ENCODE measurements around the gene JARID2.

Gene JARID2

DNA sequence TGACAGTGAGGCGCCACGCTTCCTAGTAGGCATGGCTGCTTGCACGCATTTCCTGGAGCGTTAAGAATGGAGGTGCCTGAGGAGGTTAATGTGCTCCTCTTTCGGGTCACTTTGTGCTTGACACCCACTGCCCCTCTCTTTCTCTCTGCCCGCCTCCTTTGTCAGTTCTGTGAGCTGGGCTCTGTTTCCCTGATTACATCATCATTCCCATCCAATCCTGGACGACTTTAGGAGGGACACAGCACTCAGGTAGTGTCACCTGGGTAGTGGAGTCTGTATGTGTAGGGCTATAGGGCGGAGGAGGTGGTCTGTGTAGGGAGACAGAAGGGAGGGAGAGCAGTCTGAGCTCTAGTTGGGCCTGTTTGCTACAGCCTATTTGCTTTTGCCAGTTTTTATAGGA, 136.8 kb downstream of the JARID2 start:
- no peak for DNase-seq

DNA sequence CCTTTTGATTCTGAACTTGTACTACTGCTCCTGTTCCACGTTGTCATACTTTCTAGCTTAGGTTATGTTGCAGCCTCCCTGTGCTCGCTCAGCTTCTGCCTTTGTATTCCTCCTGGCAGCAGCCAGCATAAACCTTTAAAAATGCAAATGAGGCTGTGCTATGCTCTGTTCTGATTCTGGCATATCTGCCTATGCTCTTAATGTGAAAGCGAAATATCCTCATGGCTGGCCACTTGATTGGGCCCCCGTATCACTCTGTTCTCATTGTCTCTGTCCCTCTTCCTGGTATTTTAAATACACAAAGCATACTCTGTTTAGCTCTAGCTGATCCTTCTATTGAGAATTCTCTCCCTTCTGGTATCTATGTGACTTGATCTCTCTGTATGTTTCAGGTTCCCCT, 139.0 kb downstream of the JARID2 start:
- DNase-seq: no peak

DNA sequence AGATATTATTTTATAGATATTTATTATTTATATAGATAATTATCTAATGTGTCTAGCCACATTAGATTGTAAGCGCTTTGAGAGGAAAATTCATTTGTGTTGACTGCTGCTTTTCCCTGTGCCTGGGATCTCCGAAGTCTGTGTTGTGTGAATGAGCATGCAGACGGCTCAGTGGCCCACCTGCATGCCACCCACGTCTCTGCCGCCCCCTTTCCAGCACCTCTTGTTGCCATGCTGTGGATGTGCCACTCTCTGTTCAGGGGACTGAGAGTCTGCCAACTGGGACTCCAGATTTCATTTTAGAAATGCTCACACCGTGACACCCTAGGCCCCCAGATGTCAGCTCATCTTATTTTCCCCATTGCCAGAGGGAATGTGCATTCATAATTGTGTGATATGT, 139.7 kb downstream of the JARID2 start:
- DNase-seq: no peak

DNA sequence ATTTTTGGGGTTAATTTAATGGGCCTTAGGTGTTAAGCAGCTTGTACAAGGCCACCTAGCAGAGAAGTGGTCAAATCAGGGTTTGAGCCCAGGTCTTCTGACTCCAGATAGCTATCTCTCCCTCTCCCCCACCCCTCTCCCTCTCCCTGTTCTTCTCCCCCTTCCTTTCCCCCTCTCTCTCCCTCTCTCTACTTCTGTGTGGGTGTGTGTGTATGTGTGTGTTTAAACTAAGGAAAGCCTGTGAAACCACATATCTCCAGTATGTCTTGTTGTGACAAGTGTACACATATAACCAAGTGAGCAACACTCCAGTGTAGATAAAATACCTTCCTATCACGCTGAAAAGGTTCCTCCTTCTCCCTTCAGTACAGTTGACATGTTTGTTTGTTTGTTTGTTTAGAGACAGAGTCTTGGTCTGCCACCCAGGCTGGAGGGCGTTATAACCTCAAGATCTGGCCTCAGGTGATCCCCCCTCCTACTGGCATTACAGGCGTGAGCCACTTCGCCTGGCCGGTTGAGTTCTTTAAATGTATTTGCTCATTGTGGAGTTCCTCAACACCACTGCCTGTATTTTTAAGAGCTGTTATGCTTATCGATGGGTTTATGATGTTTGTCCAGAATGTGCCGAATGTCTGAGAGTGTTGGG, 140.4 kb downstream of the JARID2 start:
- no peak for DNase-seq

DNA sequence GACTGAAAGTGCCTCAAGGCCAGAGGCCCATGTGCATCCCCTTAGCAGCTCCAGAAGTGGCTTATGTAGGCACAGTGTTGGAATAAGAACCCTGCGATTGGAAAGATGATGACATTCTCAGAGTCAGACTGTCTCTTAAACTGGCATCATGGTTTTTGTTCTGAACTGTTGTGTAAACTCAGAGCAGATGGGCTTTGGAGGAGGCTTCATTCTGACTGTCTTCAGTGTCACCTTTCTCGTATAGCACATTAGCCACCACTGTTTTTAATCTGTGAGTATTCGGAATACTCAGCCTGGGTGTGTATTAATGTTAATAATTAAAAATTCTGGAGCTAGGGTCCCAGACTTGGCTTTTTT, 140.9 kb downstream of the JARID2 start:
- no peak for DNase-seq

DNA sequence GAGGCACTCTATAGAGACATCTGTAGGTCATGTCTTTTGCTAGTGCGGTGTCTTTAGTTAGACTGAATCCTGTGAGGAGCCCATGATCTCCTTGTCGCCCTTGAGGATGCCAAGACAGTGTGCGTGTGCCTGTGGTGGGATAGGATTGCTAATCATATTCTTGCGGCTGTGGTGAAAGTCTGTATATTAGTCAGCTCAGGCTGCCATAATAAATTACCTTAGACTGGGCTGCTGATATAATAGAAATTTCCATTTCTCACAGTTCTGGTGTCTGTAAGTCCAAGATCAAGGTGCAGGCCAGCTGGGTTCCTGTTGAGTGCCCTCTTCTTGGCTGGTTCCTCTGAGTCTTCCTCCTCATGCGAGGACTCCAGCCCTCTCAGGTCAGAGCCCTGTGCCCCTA, 141.2 kb downstream of the JARID2 start:
- no peak for DNase-seq

DNA sequence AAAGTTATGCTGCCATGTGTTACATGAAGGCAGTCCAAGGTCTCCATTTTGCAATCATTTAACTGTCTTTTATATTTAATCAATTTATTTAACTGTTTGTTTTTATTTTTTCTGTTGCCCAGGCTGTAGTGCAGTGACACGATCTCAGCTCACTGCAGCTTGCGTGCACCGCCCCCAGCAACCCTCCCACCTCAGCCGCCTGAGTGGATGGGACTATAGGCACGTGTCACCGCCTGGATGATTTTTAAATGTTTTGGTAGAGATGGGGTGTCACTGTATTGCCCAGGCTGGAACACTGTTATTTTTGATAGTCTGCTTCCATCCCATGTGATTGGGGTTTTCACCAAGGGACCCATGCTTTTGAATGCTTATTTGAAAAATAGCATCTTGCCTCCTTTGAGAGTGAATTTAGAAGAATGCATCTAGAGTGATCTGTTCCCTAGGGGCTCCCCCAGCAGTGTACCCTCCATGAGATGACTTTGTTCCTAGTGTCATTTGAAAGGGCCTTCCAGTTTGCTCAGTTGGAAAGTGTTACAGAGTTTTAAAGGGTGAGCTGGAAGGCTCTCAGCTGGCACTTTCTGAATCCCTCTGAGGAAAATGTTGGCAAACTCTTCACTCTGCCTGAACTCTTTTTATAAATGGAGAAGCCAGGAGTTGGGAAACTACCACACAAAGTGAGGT, 143.4 kb downstream of the JARID2 start:
- DNase-seq: no peak

DNA sequence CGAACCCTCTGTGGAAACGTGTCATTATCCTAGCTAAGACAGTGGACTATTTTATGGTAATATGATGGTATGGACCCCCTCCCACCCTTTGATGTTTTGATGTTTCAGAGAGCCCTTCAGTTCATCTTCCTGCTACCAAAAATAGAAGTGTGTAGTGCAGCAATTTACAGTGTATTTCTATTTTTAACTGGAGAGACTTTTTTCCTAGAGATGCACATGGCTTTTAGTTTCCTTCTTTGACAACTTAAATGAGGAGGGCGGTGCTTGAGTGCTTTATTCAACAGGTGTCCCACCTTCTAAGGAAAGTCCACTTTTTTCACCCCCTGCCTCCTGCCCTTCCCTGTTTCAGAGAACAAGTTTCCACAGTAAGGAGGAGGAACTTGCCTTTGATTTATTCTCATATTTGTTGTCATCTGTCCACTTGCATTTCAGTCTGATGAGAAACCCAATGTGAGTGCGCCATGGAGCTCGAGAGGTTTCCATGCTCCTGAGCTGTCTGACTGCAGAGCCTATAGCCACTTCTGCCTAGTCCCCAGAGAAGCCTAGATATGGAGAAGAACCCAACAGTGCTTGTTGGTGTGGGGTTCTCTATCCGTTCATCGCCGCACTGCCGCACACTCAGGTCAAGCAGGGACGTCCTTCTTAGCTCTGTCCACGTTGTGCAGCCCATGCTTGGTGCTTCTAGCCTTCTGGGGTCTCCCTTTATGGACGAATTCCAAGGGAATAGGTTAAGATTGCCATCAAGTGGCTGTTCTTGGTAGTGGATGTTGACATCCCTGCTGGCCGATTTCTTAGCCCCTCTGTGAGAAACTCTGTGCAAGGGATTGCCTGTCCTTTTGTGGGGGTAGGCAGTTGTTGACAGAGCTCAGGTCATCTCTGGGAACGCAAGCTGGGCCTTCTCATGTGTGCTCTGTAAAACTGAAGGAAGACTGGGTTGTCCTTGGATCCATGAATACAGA, 144.2 kb downstream of the JARID2 start:
- DNase-seq: no peak

DNA sequence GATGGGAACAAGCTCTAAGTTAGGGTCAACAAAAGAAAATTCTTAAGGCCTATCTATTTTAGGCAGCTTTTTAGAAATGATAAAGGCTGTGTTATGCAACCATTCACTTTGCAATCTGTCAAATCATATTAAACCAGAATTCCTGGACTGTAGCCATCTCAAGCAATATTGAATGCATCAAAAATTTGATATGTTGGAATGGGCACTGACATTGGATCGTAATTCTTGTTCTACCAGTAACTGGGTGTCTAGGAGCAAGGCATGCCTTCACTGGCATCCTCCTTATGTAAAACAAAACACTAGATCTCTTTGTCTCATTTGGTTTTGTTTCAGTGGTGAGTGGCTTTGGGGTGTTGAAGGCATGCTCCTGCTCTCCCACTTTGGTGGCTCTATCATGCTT, 145.6 kb downstream of the JARID2 start:
- DNase-seq: no peak

DNA sequence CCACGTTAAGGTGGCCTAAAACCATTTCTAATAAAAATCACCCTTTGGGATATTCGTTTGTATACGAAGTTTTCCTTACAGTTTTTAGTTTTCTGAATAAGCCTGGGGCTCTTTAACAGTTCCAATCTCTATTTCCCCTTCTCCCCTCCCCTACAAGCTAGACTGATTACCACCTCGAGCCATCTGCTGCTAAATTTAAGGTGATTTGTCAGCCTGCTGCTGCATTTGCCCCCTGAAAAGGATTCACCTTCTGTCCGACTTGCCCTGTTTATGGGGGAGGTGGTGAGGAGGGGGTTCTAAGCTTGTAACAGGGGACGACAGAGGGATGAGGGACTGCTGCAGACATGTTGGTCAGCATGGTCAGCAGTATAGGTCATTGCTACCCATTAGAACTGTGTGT, 146.3 kb downstream of the JARID2 start:
- no peak for DNase-seq

DNA sequence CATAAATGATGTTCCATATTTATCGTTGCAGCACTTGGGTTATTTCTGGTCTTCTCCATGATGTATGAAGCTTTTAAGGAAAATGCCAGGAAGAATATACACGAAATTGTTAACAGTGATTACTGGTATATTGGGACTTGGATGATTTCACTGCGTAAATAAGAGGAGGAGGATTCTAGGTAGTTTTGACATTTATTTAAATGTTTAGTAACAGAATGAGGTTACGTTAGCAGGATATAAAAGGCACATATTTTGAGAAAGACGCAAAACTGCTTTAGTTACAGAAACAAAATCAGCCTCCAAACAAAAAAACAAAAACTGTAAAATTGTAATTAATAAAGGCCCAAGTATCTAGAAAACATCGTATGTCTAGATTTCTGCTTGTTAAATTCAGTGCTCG, 147.7 kb downstream of the JARID2 start:
- DNase-seq: no peak

DNA sequence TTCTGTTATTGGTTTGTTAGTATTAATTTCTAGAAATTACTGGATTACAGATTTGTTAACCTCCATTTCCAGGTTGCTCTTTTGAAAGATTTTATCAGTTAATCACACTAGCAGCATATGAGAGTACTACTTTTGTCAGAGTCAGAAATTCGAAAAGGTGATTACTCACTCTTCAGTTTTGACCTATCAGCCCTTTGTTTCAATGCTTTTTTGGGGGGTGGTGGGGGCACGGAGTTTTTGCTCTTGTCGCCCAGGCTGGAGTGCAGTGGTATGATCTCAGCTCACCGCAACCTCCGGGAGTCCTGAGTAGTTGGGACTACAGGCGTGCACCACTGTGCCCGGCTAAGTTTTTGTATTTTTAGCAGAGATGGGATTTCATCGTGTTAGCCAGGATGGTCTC, 149.2 kb downstream of the JARID2 start:
- no peak for DNase-seq

DNA sequence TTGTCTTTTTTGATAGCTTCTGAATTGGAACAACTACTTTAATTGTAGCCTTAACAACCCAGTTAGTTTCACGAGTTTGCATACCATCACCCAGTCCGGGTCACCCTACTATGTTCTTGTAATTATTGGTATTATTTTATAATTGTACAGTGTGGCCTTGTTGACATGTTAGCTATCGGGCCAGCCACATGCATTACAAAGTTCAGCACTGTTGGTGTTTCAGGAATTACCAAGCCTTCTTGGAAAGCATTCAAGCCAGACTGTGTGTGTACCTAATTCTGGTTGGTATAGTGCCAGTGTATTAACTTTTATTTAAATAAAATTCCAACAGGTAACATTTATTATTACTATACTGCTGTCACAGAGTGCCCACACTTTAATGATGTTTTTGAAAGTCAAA, 150.9 kb downstream of the JARID2 start:
- DNase-seq: no peak

DNA sequence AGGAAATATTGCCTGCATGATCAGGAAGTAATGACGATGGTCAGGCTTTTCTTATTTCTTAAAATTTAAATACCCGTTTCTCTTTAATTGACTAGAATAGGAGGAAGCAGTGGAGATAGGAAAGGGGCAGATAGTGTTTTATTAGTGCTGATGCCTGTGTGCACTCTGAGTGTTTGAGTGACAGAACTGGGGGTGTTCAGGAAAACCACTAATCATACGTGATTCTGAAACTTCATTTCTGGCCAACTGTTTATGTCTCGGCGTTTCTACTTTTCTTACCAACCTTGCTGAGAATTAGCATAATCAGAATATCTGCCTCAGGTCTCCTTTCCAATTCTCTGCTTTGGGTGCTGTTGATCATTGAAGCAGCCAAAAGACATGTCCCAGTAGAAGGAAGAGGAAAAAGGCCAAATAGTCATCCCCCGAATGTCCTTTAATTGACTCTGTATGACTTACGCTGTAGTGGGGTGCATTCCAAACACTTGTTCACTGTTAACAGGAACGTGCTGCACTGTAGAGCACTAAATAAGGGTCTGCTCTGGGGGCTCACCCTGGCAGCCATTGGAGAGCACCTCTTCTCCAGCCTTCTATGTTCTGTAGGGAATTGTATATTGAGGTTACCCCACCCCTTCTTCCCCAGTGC, 152.9 kb downstream of the JARID2 start:
- DNase-seq: no peak

DNA sequence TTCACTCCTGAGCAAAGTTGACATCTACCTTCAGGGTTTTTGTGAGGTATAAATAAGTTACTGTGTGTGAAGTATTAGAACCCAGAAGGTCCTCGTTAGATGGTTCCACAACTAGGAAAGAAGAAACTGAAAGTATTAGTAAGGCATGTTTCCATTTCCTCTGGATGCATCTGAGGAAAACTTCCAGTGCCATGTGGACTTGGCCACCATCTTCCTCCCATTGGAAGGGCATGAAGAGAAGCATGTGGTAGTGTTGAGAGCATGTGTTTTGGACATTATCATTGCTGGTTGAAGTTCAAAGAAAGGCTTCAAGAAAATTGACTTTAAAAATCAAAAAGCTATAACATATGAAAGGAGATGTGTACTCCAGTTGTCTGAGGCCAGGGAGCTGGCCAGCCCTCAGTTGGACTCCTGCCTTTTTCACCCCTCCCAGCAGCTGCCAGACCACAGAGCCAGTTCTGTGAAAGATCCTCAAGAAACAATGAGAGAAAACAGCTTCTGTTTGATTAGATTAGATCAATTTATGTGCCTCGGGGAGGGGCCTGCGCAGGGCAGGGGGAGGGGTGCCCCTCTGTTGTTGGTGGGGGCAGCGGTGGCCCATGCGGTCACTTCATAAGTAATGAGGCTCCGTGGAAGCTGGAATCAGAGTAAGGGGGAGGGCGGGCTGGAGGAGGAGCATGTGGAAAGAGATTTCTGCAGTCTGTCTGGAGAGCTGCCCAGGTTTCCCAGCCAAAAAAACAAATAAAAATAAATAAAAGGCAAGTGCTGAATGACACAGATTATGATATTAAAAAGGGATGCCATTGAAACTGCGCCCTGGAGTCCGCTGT, 154.0 kb downstream of the JARID2 start:
- DNase-seq: no peak

DNA sequence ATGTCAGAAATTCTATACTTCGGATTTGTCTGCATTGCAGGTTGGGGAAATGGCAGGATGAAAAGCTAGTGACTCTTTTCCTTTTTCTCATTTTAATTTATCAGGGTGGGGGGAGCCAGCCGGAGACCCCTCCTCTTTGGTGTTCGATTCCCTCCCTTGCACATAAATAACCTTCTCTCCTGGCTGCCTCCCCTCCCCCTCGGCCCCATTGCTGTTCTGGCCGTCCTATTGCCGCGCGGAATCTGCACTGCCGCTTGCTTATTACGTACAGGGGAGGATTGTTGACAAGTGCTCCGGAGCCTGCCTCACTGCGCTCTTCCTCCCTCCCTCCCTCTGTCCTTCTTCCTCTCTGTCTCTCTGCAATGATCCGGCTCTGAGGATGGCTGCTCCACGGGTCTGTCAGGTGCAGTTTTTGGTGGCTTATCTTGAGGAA, 154.7 kb downstream of the JARID2 start:
- DNase-seq: no peak

DNA sequence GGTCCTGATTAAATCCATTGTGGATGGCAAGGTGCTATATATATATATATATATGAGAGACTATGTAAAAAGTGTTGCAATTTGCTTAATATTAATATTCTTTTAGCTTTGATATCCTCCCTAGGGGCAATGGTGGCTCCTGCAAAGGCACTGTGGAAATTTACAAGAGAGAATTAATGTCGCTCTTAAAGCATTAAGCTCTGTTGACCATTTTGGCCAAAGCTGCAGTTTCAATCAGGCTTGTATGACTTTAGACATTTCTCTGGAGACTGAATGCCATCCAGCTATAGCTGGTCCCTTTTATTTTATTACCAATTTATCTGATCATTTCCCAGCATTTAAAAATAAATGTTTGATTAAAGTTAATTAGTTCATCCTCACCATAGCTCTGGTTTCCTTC, 155.3 kb downstream of the JARID2 start:
- DNase-seq: no peak

DNA sequence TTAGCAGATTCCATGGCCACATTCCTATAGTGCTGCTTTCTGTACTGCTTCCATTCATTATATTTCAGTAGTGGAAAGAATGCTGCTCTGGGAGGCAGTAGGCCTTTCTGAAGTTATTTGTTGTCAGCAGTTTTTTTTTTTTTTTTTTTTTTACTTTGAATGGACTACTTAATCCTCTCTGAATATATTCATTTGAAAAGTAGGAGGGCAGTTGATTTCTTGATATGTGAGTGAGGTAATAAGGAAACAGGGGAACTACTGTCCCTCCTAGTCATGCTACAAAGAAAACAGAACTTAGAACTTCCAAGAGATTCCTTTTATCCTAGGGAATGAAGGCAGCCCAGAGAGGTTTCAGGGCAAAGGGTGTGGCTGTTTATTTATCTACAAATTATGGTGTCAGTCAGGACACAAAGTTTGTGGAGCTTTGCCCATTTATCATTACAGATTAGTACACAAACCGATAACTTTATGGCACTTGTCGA, 155.9 kb downstream of the JARID2 start:
- no peak for DNase-seq

DNA sequence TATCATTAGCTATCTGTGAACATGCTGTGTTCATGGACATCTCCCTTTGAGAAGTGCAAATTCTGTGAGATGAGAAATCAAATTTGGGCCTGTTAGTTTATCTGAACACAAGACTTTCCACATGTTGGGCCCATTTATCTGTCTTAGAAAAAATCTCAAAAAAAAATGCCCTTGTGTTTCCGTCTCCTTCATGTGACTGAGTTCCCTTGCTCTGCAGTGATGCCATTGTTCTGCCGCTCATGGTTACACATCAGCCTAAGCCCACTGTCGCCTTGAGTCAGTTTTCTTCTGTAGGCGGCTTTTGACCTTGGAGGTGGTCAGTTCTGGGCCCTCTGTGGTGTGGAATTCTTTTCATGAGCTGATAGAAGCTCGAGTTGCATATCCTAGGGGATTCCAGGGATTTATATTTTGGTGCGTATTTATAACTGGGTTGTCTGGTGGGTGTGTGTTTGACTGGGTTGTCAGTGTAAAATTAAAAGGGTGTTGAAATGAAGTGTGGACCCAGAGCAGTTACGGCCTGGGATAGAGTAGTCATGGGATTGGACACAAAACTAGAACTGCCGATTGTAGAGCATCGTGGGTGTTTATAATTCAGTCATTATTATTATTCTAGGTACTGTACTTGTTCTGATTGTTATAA, 156.7 kb downstream of the JARID2 start:
- no peak for DNase-seq

DNA sequence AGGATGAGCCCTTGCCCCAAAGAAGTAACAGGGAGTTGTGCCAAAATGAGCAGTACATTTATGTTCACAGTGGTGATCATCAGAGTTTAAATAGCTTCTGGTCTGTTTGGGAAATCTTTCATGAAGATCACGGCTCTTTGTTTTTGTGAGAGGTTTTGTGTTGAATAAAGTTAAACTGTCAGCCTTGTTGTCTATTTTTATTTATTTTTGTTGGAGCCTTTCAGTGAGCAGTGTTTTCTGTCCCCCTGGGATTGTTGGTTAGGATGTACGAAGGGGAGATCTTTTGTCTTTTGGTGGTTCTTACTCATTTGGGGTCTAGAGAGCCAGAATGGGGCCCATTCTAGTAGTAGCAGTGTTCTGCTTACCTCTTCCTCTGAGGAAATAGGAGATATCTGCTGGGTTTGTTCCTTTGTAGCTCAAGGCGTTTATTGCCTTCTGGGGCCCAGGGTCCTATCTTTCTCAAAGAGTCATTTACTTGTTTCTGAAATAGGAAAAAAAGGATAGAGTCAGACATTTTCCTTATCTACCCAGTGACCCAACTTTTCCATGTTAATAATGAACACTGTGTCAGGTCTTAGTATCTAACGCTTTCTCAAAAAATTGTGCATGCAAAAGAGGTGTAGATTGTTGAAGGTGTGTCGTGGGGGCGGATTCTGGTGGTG, 157.4 kb downstream of the JARID2 start:
- DNase-seq: no peak

DNA sequence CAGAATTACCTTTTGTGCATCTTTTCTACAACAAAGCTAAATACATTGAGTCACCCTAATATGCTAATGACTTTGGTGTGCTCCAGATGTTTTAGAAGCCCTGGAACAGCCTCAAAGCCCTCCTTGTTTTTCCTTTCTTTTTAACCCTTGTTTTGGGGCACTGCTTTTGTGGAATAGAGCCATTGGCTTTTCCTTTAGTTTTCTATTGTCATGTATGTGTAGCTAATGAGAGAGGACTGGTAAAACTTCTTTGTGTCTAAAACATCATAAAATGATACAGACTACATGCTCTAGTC, 158.8 kb downstream of the JARID2 start:
- no peak for DNase-seq
